K562 (cell line): Measurements from ENCODE around the gene TTBK1. TPM values are rescaled to one million over a fixed set of nuclear protein-coding genes. Genes with fewer than 3 reads are reported as not detected.

Source experiments
- ATAC-seq: fragments of 200-7000 bp; cut with Tn5 transposase; 3 replicates; pipeline ENCODE4 v1.9.1; 2020; ENCODE audit warnings: moderate library complexity
- BruUV-seq: library from RNA; stranded (reverse); fragments of 400-500 nt; replicated peaks from 2 replicates; lab custom pipeline; 2021; lab: Mats Ljungman, UMichigan
- CTCF ChIA-PET: fragments of 300-600 bp; formaldehyde crosslinking; extraction: SDS; loops from one replicate; lab custom pipeline; 2021; ENCODE audit warnings: low intra/inter-chr PET ratio; lab: Yijun Ruan, JAX
- POLR2A ChIA-PET: fragments of 300-600, 350-650 bp; sonication (Branson Sonifier 250); formaldehyde crosslinking; extraction: SDS; loops from one replicate; lab custom pipeline; 2021; ENCODE audit warnings: antibody characterized with exemption, inconsistent platforms; lab: Yijun Ruan, JAX
- DNase-seq, 4 experiments: peaks; one replicate each; pipeline versions ENCODE4 v3.0.0 to v3.0.0-alpha.2; 2011 to 2018; ENCODE audit warnings: low spot score in 3 of 4, mixed read lengths in 3 of 4; ENCODE audit errors: extremely low read depth in 1 of 4
- FAIRE-seq: peaks from 2 replicates; lab custom pipeline; 2011; peaks lifted over from hg19 to GRCh38; lab: Jason Lieb, UNC
- H2AFZ ChIP-seq: 2 replicates; pipeline ENCODE4 v1.6.0; 2011; ENCODE audit warnings: low read depth, low read length, control low read depth, inconsistent platforms
- H3K27ac ChIP-seq: fragments of 200-600 bp; 3 replicates; pipeline ENCODE4 v1.8.0; 2011; ENCODE audit warnings: low read depth, mild to moderate bottlenecking, control low read depth, inconsistent platforms, low read length, moderate library complexity, mixed read lengths; ENCODE audit errors: extremely low read depth
- H3K27me3 ChIP-seq, 2 experiments: fragments of 300-600 bp in 1 of 2; 2 replicates in 1 of 2; 3 replicates in 1 of 2; pipeline versions ENCODE4 v1.6.0 to v1.8.0; 2011; ENCODE audit warnings: inconsistent platforms in 2 of 2, low read length in 2 of 2, mild to moderate bottlenecking in 1 of 2, mixed read lengths in 1 of 2, moderate library complexity in 1 of 2; ENCODE audit not compliant: control insufficient read depth in 2 of 2, insufficient read depth in 2 of 2
- H3K36me3 ChIP-seq: fragments of 300-600 bp; 3 replicates; pipeline ENCODE4 v1.8.0; 2011; ENCODE audit warnings: mild to moderate bottlenecking, low read length, inconsistent platforms; ENCODE audit not compliant: control insufficient read depth, insufficient read depth
- H3K4me1 ChIP-seq, 2 experiments: fragments of 200-600 bp in 1 of 2; replicated peaks in 1 of 2; 2 replicates in 1 of 2; 3 replicates in 1 of 2; pipeline versions ENCODE4 v1.5.1 to v1.8.0; 2011; ENCODE audit warnings: inconsistent platforms in 2 of 2, low read length in 2 of 2, mild to moderate bottlenecking in 1 of 2, mixed read lengths in 1 of 2, moderate library complexity in 1 of 2; ENCODE audit not compliant: control insufficient read depth in 2 of 2, insufficient read depth in 2 of 2
- H3K4me2 ChIP-seq: 2 replicates; pipeline ENCODE4 v1.6.1; 2011; ENCODE audit warnings: low read length, control low read depth, inconsistent platforms, mixed read lengths; ENCODE audit not compliant: insufficient read depth
- H3K4me3 ChIP-seq: fragments of 200-600 bp; sonication (generic), shearing (Covaris generic); 2 replicates; pipeline ENCODE4 v1.5.1; 2016; ENCODE audit warnings: control low read depth, inconsistent platforms
- H3K79me2 ChIP-seq: fragments of 200-600 bp; 3 replicates; pipeline ENCODE4 v1.8.0; 2011; ENCODE audit warnings: low read length, inconsistent platforms; ENCODE audit not compliant: control insufficient read depth, insufficient read depth
- H3K9ac ChIP-seq, 2 experiments: 2 replicates each; pipeline versions ENCODE4 v1.6.0 to v1.6.1; 2011; ENCODE audit warnings: low read depth in 2 of 2, low read length in 2 of 2, control low read depth in 1 of 2, inconsistent platforms in 1 of 2, mild to moderate bottlenecking in 1 of 2, mixed read lengths in 1 of 2; ENCODE audit not compliant: insufficient read depth in 1 of 2
- H3K9me1 ChIP-seq: one replicate; pipeline ENCODE4 v1.6.0; 2011; ENCODE audit warnings: inconsistent platforms, mild to moderate bottlenecking, low read length, moderate library complexity; ENCODE audit not compliant: control insufficient read depth, insufficient read depth
- H3K9me3 ChIP-seq: replicated peaks from 2 replicates; pipeline ENCODE4 v1.5.1; 2011; ENCODE audit warnings: low read depth, low read length, inconsistent platforms; ENCODE audit not compliant: control insufficient read depth, insufficient read depth
- H4K20me1 ChIP-seq: replicated peaks from 2 replicates; pipeline ENCODE4 v1.6.1; 2011; ENCODE audit warnings: low read length, inconsistent platforms, mixed read lengths; ENCODE audit not compliant: control insufficient read depth, insufficient read depth
- CBFA2T2 ChIP-seq: fragments of 450-650 bp; conservative IDR thresholded peaks from 2 replicates; pipeline ENCODE4 v1.6.1; 2017; ENCODE audit warnings: mild to moderate bottlenecking
- YY1 ChIP-seq, 3 experiments: IDR thresholded peaks; 2 replicates each; pipeline ENCODE4 v1.6.1; 2011; ENCODE audit warnings: low read length in 2 of 3, mild to moderate bottlenecking in 2 of 3, moderate library complexity in 2 of 3, borderline replicate concordance in 1 of 3, control low read depth in 1 of 3, low read depth in 1 of 3; ENCODE audit not compliant: insufficient read depth in 3 of 3, insufficient replicate concordance in 2 of 3, control insufficient read depth in 1 of 3, insufficient read length in 1 of 3; ENCODE audit errors: extremely low read depth in 1 of 3
- WGBS: fragments of 100-300 bp; shearing (Covaris generic); methylation state at CpG from one replicate; pipeline ENCODE4 v1.1.6; 2016; ENCODE audit warnings: low coverage, mixed read lengths; ENCODE audit not compliant: insufficient coverage; ENCODE audit errors: missing lambda C conversion rate; 5-methylcytosine and 5-hydroxymethylcytosine counted together
- in situ Hi-C: fragments of 300-500 bp; cut with MboI; formaldehyde crosslinking; loops from 4 replicates; pipeline ENCODE4 v1.15.0; 2018; ENCODE audit warnings: inconsistent platforms, mixed read lengths
- intact Hi-C: fragments of 100-400 bp; cut with micrococcal nuclease; formaldehyde crosslinking; loops from 2 replicates; pipeline ENCODE4 v1.14.2; 2022
- polyA plus RNA-seq, 8 experiments: library from polyadenylated mRNA; depleted of rRNA in 4 of 8; stranded (reverse) in 5 of 8; unstranded in 3 of 8; fragments of >200 nt; fragmentation: Nextera tagmentation in 2 of 8; fragmentation: Illumina TruSeq in 1 of 8; extraction: Ambion mirVana in 2 of 8; extraction: Trizol in 1 of 8; gene quantifications; 2 replicates each; pipeline versions ENCODE4 v1.2.1 to v1.2.3, GENCODE V29; 2011 to 2014; ENCODE audit warnings: inconsistent platforms in 1 of 8, missing spikeins in 1 of 8
- total RNA-seq, 7 experiments: library from RNA; depleted of rRNA in 6 of 7; stranded (reverse); fragments of >200 nt in 6 of 7; fragmentation: Illumina TruSeq in 2 of 7; extraction: Trizol in 2 of 7; gene quantifications; 2 replicates each; pipeline versions ENCODE4 v1.2.1 to v1.2.3, GENCODE V29; 2011 to 2021; ENCODE audit warnings: low replicate concordance in 1 of 7
- TF ChIP-seq, protein P1 (sequence below): sonication (generic); formaldehyde crosslinking; IDR thresholded peaks from 2 replicates; pipeline ENCODE4 v1.8.1; 2023; ENCODE audit warnings: missing genetic modification reagents, mild to moderate bottlenecking, borderline replicate concordance

The TTBK1 gene
- total and polyA plus RNA-seq, 9 of the 15 experiments (the other 6 are each of a cell fraction or from before 2014, with no cell fraction given), result not detected

DNA sequence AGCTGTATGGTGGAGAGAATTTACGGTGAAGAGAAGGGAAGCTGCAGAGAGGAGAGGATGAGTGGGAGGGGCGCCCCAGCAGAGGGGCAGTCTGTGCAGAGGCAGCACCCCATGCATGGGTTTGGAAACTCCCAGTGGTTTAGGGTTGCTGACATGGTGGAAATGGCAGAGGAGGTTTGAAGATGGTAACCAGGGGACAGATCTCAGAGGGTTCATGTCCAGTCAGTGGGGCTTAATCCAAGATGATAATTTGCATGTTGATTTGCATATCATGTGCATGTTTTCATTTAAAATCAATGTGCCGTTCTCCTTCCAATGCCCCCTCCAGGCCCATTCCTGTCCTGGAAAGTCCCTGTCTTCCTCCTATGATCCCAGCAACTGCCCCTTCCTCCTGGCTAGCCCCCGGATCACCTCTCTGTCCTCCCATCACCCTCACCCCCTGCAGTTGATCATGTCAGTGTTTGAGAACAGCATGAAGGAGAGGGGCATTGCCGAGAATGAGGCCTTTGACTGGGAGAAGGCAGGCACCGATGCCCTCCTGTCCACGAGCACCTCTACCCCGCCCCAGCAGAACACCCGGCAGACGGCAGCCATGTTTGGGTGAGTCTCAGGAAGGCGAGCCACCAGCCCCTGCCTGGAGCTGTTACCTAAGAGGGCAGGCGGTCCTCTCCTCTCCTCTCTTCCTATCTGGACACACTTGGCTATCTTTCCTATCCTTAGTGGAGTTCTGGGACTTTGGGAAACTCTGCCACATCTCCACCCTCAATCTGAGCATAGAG, 14.3 kb downstream of the TTBK1 start:
- Histone ChIP-seq H3K27me3 (peaks cover 48 to 69% of the 10 kb centered on the region in 2 experiments), H4K20me1 (peaks cover 21% of the 10 kb centered on the region), H3K4me3 (no peak overlapping the region), H3K27ac (no peak overlapping the region), H3K9me1 (no peaks in the 10 kb centered on the region), H3K9me3 (no peaks in the 10 kb centered on the region), H2AFZ (no peak overlapping the region), H3K4me2 (peak overlapping the region; percentile 29; the same call in 1 of the 2 replicates), H3K4me1 (peaks cover 0 to 17% of the 10 kb centered on the region in 2 experiments; a peak in 2 of 5 replicates), H3K79me2 (no peaks in the 10 kb centered on the region), H3K9ac (peak overlapping the region in 1 of 2 experiments; percentile 79; a peak in 2 of 4 replicates), H3K36me3 (no peaks in the 10 kb centered on the region)
- intact Hi-C loops, result no loop called here
- 2% methylated on average over 12 of the region's 12 CpGs for WGBS
- ATAC-seq, result no peak
- BruUV-seq, result no TSS peak
- peak in 2 of 3 experiments; percentile 32 to 68 for TF ChIP-seq YY1 (IDR thresholded peaks at IDR 0.05; ENCODE audit: borderline replicate concordance in 1 of 3, control insufficient read depth in 1 of 3, extremely low read depth in 1 of 3, insufficient read depth in 3 of 3, insufficient read length in 1 of 3, insufficient replicate concordance in 2 of 3, low read depth in 1 of 3, low read length in 2 of 3)
- no peak for TF ChIP-seq CBFA2T2
- TF ChIP-seq, protein P1, sequence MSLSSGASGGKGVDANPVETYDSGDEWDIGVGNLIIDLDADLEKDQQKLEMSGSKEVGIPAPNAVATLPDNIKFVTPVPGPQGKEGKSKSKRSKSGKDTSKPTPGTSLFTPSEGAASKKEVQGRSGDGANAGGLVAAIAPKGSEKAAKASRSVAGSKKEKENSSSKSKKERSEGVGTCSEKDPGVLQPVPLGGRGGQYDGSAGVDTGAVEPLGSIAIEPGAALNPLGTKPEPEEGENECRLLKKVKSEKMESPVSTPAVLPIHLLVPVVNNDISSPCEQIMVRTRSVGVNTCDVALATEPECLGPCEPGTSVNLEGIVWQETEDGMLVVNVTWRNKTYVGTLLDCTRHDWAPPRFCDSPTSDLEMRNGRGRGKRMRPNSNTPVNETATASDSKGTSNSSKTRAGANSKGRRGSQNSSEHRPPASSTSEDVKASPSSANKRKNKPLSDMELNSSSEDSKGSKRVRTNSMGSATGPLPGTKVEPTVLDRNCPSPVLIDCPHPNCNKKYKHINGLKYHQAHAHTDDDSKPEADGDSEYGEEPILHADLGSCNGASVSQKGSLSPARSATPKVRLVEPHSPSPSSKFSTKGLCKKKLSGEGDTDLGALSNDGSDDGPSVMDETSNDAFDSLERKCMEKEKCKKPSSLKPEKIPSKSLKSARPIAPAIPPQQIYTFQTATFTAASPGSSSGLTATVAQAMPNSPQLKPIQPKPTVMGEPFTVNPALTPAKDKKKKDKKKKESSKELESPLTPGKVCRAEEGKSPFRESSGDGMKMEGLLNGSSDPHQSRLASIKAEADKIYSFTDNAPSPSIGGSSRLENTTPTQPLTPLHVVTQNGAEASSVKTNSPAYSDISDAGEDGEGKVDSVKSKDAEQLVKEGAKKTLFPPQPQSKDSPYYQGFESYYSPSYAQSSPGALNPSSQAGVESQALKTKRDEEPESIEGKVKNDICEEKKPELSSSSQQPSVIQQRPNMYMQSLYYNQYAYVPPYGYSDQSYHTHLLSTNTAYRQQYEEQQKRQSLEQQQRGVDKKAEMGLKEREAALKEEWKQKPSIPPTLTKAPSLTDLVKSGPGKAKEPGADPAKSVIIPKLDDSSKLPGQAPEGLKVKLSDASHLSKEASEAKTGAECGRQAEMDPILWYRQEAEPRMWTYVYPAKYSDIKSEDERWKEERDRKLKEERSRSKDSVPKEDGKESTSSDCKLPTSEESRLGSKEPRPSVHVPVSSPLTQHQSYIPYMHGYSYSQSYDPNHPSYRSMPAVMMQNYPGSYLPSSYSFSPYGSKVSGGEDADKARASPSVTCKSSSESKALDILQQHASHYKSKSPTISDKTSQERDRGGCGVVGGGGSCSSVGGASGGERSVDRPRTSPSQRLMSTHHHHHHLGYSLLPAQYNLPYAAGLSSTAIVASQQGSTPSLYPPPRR (CRISPR knock-in tag), result no peak
- ChIA-PET CTCF (no interaction called here), POLR2A (interaction anchor here (0.7 to 1.0 kb wide), 2 partner anchors 137 to 252 kb away, joined by 3 read pairs; partner anchors contain the start of gene LRRC73)
- no peak for FAIRE-seq
- in situ Hi-C loops, result no loop called here
- no peak for DNase-seq
